ENCODE measurements around the gene SAPCD2.

Gene SAPCD2

DNA sequence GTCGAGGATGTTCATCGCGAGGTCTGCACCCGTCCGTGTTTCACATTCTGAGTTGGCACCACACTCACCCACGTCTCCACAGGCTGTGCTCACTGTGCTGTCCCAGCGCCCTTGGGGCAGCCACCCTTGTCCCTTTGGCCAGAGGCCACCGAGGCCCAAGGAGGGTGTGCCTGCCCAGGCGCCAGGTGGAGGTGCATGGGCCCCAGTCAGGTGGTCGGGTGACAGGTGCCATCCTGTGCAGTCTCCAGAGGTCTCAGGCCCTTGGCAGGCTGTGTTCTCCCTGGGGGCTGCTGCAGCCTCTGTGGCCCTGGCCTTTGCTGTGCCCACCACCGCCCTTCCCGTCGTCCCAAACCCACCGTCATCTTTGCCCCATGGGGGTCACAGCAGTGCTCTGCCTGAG is 28.9 kb upstream of the SAPCD2 start:
- Histone ChIP-seq H3K27me3 (no peaks in the 10 kb centered on the region), H3K36me3 (peaks cover 71 to 88% (median 81%) of the 10 kb centered on the region in 11 experiments)

DNA sequence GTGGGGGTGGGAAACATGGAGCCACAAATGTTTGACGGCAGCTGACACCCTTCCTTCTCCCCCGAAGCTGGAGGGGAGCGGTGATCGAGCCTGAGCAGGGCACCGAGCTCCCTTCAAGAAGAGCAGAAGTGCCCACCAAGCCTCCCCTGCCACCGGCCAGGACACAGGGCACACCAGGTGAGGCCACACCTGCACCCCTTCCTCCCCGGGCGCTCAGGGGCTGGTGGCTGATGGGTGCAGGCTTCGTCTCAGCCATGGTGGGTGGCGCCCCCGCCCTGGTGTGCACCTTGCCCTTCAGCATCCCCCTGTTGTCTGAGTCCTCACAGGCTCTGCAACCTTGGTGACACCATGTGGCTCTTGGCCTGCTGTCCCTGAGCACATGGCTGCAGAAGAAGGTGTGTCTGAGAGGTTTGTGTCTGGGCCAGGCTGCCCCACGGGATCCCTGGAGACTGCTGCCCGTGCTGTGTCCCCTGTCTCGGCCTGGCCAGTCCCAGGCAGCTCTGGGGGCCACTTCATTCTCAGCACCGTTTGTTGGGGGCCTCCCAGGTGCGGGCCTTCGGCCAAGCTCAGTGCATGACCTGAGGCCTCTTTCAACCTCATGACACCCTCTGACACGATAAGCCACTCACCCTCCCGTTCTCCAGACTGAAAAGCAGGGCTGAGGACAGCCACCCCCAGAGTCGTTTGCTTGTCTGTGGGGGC is 27.6 kb upstream of the SAPCD2 start:
- Histone ChIP-seq H3K27ac (no peak overlapping the region), H3K4me2 (peak overlapping the region in 4 of 11 experiments; percentile 67 to 81 (median 76); a peak in 3 of 22 replicates), H3K36me3 (peaks cover 61 to 87% (median 73%) of the 10 kb centered on the region in 11 experiments), H3K4me1 (peaks cover 9 to 28% (median 26%) of the 10 kb centered on the region in 10 experiments), H3K9me3 (replicated peaks in 1 of 11) (peaks cover 12 to 26% (median 22%) of the 10 kb centered on the region in 11 experiments; a peak in 21 of 22 replicates), H3K4me3 (no peak overlapping the region), H3K27me3 (no peaks in the 10 kb centered on the region), H3K9ac (peak overlapping the region in 1 of 11 experiments; percentile 19; a peak in 1 of 22 replicates), H4K20me1 (peaks cover 0 to 36% (median 0%) of the 10 kb centered on the region in 11 experiments; a peak in 9 of 22 replicates)
- no peak for TF ChIP-seq Cebpa-rat (IDR thresholded peaks at IDR 0.05)

More for the DNA sequence above, 28.9 kb upstream of the SAPCD2 start:
- Histone ChIP-seq H3K4me2 (no peak overlapping the region), H3K27ac (no peak overlapping the region), H3K4me3 (no peak overlapping the region), H3K9me3 (replicated peaks in 1 of 11) (peaks cover 20 to 37% (median 32%) of the 10 kb centered on the region in 11 experiments; a peak in 21 of 22 replicates), H4K20me1 (peaks cover 0 to 36% (median 0%) of the 10 kb centered on the region in 11 experiments; a peak in 9 of 22 replicates), H3K4me1 (peaks cover 9 to 28% (median 26%) of the 10 kb centered on the region in 10 experiments), H3K9ac (no peak overlapping the region)
- TF ChIP-seq Cebpa-rat (IDR thresholded peaks at IDR 0.05): no peak

DNA sequence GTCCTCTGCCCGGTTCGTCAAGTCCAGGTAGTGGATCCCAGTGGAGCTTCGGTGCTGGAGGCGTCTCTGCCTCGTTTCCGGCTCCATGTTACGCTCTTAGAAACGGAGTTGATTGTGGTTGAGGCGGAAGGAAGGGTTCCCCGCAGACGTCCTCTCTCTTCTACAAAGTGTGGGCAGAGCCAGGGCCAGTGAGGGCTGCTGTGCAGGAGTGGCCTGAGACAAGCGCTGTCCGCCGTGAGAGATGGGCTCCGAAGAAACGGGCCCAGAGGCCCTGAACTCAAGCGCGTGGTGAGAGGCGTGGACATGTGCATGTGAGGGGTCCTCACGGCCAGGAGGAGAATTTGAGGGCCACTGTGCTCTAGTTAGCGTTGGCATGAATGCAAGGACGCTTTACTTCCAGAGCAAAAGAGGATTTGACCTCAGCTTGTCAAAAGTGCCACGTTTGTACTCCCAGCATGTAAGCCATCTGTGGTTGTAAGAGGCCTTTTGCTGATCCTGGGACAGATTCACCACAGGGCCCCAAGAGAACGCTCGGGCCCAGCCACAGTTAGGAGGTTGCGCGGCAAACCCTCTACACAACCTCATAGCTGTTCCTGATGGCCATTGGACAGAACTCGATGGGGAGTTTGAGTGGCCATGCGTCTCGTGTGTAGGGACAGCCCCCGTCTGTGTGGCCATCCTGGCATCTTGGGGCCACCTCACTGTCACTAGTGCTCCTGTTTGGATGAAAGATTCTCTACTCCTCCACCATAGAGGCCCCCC is 26.6 kb upstream of the SAPCD2 start:
- TF ChIP-seq Cebpa-rat (IDR thresholded peaks at IDR 0.05): no peak
- Histone ChIP-seq H3K27me3 (no peaks in the 10 kb centered on the region), H4K20me1 (peaks cover 0 to 36% (median 0%) of the 10 kb centered on the region in 11 experiments; a peak in 9 of 22 replicates), H3K27ac (peak overlapping the region in 1 of 11 experiments; percentile 52; a peak in 1 of 22 replicates), H3K9me3 (replicated peaks in 1 of 11) (peaks cover 4 to 17% (median 13%) of the 10 kb centered on the region in 11 experiments; a peak in 21 of 22 replicates), H3K4me1 (peaks cover 9 to 28% (median 26%) of the 10 kb centered on the region in 10 experiments), H3K4me2 (peak overlapping the region in 8 of 11 experiments; percentile 2 to 81 (median 70); a peak in 14 of 22 replicates), H3K4me3 (no peak overlapping the region), H3K36me3 (peaks cover 59 to 87% (median 69%) of the 10 kb centered on the region in 11 experiments), H3K9ac (peak overlapping the region in 6 of 11 experiments; percentile 0 to 59 (median 30); a peak in 6 of 22 replicates)

DNA sequence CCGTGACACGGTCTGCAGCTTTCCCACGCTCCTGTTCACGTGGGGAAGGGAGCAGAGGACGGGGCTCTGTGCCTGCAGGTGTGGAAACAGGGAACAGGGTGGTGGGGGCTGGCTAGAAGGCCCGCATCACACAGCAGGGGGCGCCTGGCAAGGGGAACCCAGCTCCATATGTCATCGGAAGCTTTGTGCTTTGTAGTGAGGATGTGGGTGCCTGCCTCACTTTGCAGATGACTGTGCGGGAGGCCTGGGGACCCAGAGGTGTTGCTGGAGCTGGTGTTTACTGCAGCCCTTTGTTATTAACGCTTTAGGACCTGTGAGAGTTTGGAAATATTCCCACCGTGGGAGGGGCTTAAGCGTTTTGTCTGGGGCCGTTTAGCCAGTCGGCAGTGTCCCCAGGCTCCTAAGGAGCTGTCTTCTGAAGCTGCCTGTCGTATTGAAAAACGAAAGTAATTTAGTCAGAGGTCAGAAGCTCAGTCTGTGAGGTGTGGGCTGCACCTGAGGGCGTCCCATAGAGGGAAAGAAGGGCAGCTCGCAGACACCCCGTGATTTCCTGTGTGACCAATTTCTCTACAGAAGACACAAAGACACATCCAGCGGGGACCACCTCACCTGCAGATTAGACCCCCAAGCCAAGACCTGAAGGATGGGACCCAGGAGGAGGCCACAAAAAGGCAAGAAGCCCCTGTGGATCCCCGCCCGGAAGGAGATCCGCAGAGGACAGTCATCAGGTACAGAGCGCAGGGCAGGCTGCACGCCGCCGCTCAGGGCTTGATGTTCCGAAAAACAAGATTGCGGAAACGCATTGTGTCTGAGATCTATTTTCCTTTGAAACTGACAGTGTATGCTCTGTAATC is 25.5 kb upstream of the SAPCD2 start:
- Histone ChIP-seq H3K27me3 (no peaks in the 10 kb centered on the region), H3K36me3 (peaks cover 56 to 87% (median 63%) of the 10 kb centered on the region in 11 experiments), H3K9ac (peak overlapping the region in 9 of 11 experiments; percentile 3 to 61 (median 55); a peak in 14 of 22 replicates), H4K20me1 (peaks cover 0 to 36% (median 0%) of the 10 kb centered on the region in 11 experiments; a peak in 10 of 22 replicates), H3K4me1 (peaks cover 9 to 30% (median 28%) of the 10 kb centered on the region in 10 experiments), H3K27ac (peak overlapping the region in 8 of 11 experiments; percentile 6 to 56 (median 44); a peak in 15 of 22 replicates), H3K9me3 (replicated peaks in 1 of 11) (peaks cover 0 to 6% (median 2%) of the 10 kb centered on the region in 11 experiments; a peak in 18 of 22 replicates), H3K4me2 (peak overlapping the region; percentile 40 to 81 (median 70)), H3K4me3 (peak overlapping the region in 4 of 10 experiments; percentile 9 to 40 (median 21); a peak in 4 of 20 replicates)
- TF ChIP-seq Cebpa-rat (IDR thresholded peaks at IDR 0.05): no peak

DNA sequence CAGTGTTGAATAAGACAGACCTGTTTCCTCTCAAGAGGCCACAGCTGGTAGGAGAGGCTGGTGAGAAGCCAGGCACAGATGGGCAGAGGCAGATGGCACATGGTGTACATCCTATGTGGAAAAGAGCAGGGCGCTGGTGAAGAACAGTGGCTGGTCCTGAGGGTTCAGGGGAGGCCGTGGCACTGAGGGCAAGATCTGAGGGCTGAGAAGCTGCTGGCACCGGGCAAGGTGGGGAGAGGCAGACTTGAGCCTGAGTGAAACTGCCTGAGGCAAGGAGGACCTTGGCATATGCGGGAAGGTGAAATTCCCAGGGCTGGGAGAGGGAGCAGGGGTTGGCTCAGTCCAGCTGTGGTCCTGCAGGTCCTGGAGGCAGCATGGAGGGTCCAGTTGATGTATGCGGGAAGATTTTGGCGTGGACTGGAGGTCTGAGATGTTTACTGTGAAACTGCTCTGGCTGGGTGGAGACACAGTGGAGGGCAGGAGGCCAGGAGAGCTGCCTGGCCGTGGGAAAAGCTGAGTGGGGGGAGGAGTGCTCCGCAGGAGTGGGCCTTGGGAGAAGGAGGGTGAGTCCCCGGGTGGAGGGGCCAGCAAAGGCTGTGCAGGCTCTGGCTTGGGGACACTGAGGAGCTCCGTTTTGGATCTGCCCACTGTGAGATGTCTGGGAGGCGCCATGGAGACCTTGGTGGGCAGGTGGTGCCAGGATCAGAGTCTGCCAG is 19.0 kb upstream of the SAPCD2 start:
- peaks cover 12 to 45% (median 21%) of the 10 kb centered on the region in 11 experiments; a peak in 18 of 22 replicates for H3K36me3 ChIP-seq
- TF ChIP-seq Cebpa-rat (IDR thresholded peaks at IDR 0.05): no peak
- H3K9me3 ChIP-seq (replicated peaks in 1 of 11): no peaks in the 10 kb centered on the region
- peak overlapping the region in 10 of 11 experiments; percentile 11 to 94 (median 56); a peak in 20 of 22 replicates for H3K27ac ChIP-seq
- H4K20me1 ChIP-seq: peaks cover 0 to 4% (median 3%) of the 10 kb centered on the region in 11 experiments; a peak in 9 of 22 replicates
- H3K4me1 ChIP-seq: peaks cover 52 to 61% (median 58%) of the 10 kb centered on the region in 10 experiments
- no peaks in the 10 kb centered on the region for H3K27me3 ChIP-seq
- peak overlapping the region; percentile 82 to 100 (median 98) for H3K4me2 ChIP-seq
- H3K4me3 ChIP-seq: peak overlapping the region in 2 of 10 experiments; percentile 7 to 27; a peak in 3 of 20 replicates
- H3K9ac ChIP-seq: peak overlapping the region; percentile 22 to 85 (median 40); a peak in 19 of 22 replicates

DNA sequence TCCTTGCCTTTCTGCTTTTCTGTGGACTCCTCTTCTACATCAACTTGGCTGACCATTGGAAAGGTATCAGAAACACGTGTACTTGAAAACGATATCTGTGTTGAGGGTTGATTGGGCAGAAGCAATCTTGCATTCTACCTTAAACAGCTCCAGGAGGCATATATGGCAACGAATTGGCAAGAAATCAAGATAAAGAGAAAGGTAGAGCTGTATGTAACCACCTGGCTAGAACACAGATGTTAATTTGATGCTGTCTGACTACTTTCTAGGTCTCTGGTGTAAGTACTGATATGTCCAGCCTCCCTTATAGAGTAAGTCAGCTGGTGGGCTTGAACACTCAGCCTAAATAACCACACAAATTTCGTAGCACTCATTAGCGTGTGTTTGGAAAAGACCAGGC is 17.8 kb upstream of the SAPCD2 start:
- H3K4me3 ChIP-seq: peak overlapping the region in 4 of 10 experiments; percentile 67 to 77 (median 72); a peak in 7 of 20 replicates
- peak overlapping the region in 6 of 11 experiments; percentile 45 to 94 (median 72); a peak in 7 of 22 replicates for H3K27ac ChIP-seq
- H4K20me1 ChIP-seq: peaks cover 1 to 16% (median 12%) of the 10 kb centered on the region in 11 experiments; a peak in 20 of 22 replicates
- H3K36me3 ChIP-seq: peaks cover 11 to 34% (median 17%) of the 10 kb centered on the region in 11 experiments; a peak in 18 of 22 replicates
- no peaks in the 10 kb centered on the region for H3K27me3 ChIP-seq
- H3K9me3 ChIP-seq (replicated peaks in 1 of 11): no peaks in the 10 kb centered on the region
- H3K4me1 ChIP-seq: peaks cover 65 to 73% (median 71%) of the 10 kb centered on the region in 10 experiments
- H3K9ac ChIP-seq: peak overlapping the region in 8 of 11 experiments; percentile 78 to 90 (median 83); a peak in 8 of 22 replicates
- H3K4me2 ChIP-seq: peak overlapping the region; percentile 82 to 100 (median 98)
- TF ChIP-seq Cebpa-rat (IDR thresholded peaks at IDR 0.05): no peak

DNA sequence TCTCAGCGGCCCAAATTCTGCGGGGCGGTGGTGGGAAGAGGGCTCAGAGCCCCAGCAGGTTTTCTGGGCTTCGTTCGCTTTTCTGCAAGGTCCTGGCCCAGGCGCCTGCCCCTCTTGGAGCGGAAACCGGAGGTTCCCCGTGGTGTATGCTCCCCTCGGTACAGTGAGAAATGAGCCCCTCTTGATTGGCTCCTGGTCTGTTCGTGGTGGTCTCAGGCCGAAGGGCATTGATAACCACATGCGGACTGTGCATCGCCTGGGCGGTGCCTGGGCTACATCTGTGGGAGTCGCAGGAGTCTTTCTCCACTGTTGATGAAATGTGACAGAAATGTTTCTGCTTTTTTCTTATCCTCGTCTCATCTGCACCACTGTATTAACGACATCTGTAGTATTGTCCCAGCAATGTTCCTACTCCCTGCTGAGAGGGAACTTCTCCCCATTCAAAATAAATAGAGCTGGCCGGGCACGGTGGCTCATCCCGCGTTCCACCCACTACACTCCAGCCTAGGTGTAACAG is 17.1 kb upstream of the SAPCD2 start:
- Histone ChIP-seq H3K4me2 (peak overlapping the region; percentile 82 to 100 (median 98)), H3K36me3 (peaks cover 4 to 34% (median 14%) of the 10 kb centered on the region in 11 experiments; a peak in 16 of 22 replicates), H3K27ac (peak overlapping the region; percentile 57 to 94 (median 84)), H3K4me1 (peaks cover 71 to 80% (median 77%) of the 10 kb centered on the region in 10 experiments), H3K9ac (peak overlapping the region; percentile 78 to 90 (median 83)), H3K9me3 (replicated peaks in 1 of 11) (no peaks in the 10 kb centered on the region), H3K4me3 (peak overlapping the region; percentile 66 to 83 (median 76)), H3K27me3 (no peaks in the 10 kb centered on the region), H4K20me1 (peaks cover 8 to 23% (median 19%) of the 10 kb centered on the region in 11 experiments; a peak in 20 of 22 replicates)
- TF ChIP-seq Cebpa-rat (IDR thresholded peaks at IDR 0.05): no peak

Data from BLaER1 treated with 17β-estradiol and CSF1 and Interleukin-3, amounts not matched to agents 10 nM and 100 nM (cell line).